ENCODE data around the gene ZNF624.

The ZNF624 gene

GRCh38 chr17:16623282-16623681, 30.4 kb downstream of the ZNF624 start:
- CTCF ChIA-PET, result no interaction called here
- no peak overlapping the region for H3K4me3 ChIP-seq (ENCODE audit: low read depth, low read length)
- POLR2A ChIA-PET, result no interaction called here
- DNase-seq (ENCODE audit: low read depth, low spot score), result no peak
- no peak for TF ChIP-seq CTCF (IDR thresholded peaks at IDR 0.05; ENCODE audit: insufficient read depth, low read length, missing control alignments)

GRCh38 chr17:16622540-16623277, 30.9 kb downstream of the ZNF624 start:
- CTCF ChIA-PET, result no interaction called here
- no peak for TF ChIP-seq CTCF (IDR thresholded peaks at IDR 0.05; ENCODE audit: insufficient read depth, low read length, missing control alignments)

GRCh38 chr17:16617481-16618060, 36.1 kb downstream of the ZNF624 start:
- no peak for TF ChIP-seq CTCF (IDR thresholded peaks at IDR 0.05; ENCODE audit: insufficient read depth, low read length, missing control alignments)
- no peak for DNase-seq (ENCODE audit: low read depth, low spot score)
- no peak overlapping the region for H3K4me3 ChIP-seq (ENCODE audit: low read depth, low read length)
- ChIA-PET CTCF (interaction anchor here (2.5 kb wide), 1 partner anchor 28 kb away, joined by 9 read pairs; no protein-coding TSS in a partner anchor), POLR2A (no interaction called here)

More at GRCh38 chr17:16622540-16623277, 30.9 kb downstream of the ZNF624 start:
- no peak overlapping the region for H3K4me3 ChIP-seq (ENCODE audit: low read depth, low read length)
- no peak for DNase-seq (ENCODE audit: low read depth, low spot score)
- POLR2A ChIA-PET, result no interaction called here

- H3K4me3 ChIP-seq (ENCODE audit: low read depth, low read length), result no peak overlapping the region
- no peak for TF ChIP-seq CTCF (IDR thresholded peaks at IDR 0.05; ENCODE audit: insufficient read depth, low read length, missing control alignments)
- no peak for DNase-seq (ENCODE audit: low read depth, low spot score)
- ChIA-PET CTCF (interaction anchor here (1.5 kb wide), 1 partner anchor 10 kb away, joined by 8 read pairs; no protein-coding TSS in a partner anchor), POLR2A (no interaction called here)
Observed at GRCh38 chr17:16599537-16599936, 54.1 kb downstream of the ZNF624 start.

- DNase-seq (ENCODE audit: low read depth, low spot score), result no peak
- no peak for TF ChIP-seq CTCF (IDR thresholded peaks at IDR 0.05; ENCODE audit: insufficient read depth, low read length, missing control alignments)
- POLR2A ChIA-PET, result no interaction called here
- CTCF ChIA-PET, result interaction anchor here (1.4 to 1.6 kb wide), 2 partner anchors 9 to 10 kb away, joined by 6 to 7 read pairs; no protein-coding TSS in a partner anchor
- H3K4me3 ChIP-seq (ENCODE audit: low read depth, low read length), result no peak overlapping the region
Observed at GRCh38 chr17:16593356-16594102, 60.1 kb downstream of the ZNF624 start.

Data from AG04449 (cell line).